VCaP (cell line): ENCODE results near the gene EPHB2.

ENCODE experiments used
- H3K27ac ChIP-seq: fragments of 450-650 bp; 2 replicates; pipeline ENCODE4 v1.5.1; 2017
- TF ChIP-seq, protein P1 (sequence below): fragments of 450-650 bp; conservative IDR thresholded peaks from 2 replicates; pipeline ENCODE4 v1.5.1; 2017; ENCODE audit warnings: mild to moderate bottlenecking, moderate library complexity

Gene EPHB2

DNA sequence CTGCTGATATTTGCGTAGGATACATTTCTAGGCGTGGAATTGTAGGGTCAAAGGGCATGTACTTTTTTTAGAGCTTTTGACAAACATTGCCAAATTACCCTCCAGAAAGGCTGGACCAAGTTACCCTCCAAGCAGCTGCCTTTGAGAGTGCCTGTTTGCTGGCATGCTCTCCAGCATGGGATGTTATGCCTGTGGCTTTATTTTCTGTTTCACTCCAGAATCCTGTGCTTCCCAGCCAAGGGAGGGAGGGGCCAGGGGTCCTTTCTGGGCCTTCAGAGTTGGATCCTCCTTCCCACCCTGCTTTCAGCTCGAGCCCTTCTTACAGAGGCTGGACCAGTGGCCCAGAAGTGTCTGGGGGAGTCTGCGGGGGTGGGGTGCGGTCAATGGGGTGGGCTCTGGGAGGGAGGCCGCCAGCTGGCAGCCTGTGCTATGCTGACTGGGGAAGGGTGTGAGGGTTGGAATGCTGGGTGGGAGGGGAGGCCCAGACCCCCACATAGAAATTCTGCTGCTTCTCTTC is 81.2 kb downstream of the EPHB2 start:
- TF ChIP-seq, protein P1, sequence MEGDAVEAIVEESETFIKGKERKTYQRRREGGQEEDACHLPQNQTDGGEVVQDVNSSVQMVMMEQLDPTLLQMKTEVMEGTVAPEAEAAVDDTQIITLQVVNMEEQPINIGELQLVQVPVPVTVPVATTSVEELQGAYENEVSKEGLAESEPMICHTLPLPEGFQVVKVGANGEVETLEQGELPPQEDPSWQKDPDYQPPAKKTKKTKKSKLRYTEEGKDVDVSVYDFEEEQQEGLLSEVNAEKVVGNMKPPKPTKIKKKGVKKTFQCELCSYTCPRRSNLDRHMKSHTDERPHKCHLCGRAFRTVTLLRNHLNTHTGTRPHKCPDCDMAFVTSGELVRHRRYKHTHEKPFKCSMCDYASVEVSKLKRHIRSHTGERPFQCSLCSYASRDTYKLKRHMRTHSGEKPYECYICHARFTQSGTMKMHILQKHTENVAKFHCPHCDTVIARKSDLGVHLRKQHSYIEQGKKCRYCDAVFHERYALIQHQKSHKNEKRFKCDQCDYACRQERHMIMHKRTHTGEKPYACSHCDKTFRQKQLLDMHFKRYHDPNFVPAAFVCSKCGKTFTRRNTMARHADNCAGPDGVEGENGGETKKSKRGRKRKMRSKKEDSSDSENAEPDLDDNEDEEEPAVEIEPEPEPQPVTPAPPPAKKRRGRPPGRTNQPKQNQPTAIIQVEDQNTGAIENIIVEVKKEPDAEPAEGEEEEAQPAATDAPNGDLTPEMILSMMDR: no peak
- no peak overlapping the region for H3K27ac ChIP-seq

GRCh38 chr1:22792396-22793160 is 81.9 kb downstream of the EPHB2 start:
- H3K27ac ChIP-seq: no peak overlapping the region
- TF ChIP-seq, protein P1: no peak

GRCh38 chr1:22793647-22794046 is 83.0 kb downstream of the EPHB2 start:
- H3K27ac ChIP-seq: no peak overlapping the region
- TF ChIP-seq, protein P1: no peak

DNA sequence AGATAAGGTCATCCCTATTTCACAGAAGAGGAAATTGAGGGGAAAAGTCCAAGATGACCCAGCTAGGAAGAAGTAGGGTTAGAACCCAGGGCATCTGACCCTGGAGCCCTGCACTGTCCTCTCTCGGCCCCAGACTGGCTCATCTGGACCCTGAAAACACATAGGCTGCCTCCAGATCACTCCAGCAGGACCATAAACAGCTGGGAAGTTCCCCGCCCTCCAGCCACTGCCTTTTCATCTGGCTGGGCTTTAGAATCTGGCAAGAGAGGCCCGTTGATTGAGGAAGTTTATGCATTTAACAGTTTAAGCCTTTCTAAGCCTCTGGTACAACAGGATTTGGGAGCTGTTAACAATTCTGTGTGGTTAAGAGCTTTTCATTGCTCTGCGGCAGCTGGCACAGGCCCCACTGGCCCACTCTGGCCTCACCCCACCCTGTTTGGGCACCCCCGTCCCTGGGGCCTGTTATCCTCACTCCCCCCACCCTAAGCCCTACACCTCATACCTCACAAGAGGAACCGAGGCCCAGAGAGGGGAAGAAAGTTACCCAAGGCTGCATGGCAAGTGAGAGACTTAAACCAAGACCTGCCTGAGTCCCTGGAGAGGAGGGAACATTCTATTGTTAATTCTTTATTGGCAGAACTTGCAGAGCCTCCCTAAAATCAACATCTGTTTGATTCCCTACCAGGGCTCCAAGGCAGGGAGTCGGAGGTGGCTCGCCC is 84.2 kb downstream of the EPHB2 start:
- peak overlapping the region; percentile 18; the same call in 1 of the 2 replicates for H3K27ac ChIP-seq
- TF ChIP-seq, protein P1: no peak

DNA sequence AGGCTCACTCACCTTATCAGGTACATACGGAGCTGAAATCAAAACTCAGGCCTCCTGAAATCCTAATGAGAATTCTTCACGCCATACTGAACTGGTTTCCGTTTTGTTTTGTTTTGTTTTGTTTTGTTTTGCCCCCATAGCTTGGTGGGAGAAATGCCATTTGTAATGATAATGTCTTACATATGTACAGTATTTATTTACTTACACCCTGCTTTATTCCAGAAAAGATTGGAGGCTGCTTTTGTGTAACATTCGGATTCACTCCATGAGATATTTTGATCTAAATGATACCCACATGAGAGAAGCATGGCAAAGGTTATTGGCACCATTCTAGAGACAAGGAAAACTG is 84.7 kb downstream of the EPHB2 start:
- TF ChIP-seq, protein P1: no peak
- H3K27ac ChIP-seq: no peak overlapping the region; the same call in 1 of the 2 replicates

DNA sequence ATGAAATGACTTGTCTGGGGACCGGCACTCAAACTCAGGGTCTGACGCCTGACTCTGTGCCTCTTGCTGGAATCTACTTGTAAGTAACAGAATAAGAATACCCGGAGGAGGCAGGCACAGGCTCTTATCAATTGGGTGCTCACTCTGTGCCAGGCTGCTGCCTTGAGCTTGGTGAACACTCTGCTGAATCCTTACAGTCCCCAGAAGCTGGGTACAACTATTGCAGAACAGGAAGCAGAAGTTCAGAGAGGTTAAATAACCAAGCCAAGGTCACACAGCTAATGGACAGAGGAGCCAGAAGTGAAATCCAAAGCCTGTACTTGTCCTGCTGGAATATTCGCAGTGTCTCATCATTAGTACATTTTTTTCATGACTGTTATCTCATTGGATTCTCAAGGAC is 86.0 kb downstream of the EPHB2 start:
- TF ChIP-seq, protein P1: no peak

GRCh38 chr1:22798083-22798482 is 87.4 kb downstream of the EPHB2 start:
- H3K27ac ChIP-seq: no peak overlapping the region
- TF ChIP-seq, protein P1: no peak

More for the DNA sequence above, 86.0 kb downstream of the EPHB2 start:
- no peak overlapping the region for H3K27ac ChIP-seq
